Adipose tissue (tissue), 3 donors: Measurements from ENCODE around the gene QRSL1. TPM values are rescaled to one million over a fixed set of nuclear protein-coding genes. Genes with fewer than 3 reads are reported as not detected.
"Not testable (repeated sequence)": the region's sequence is repeated elsewhere in the genome, so short reads cannot be mapped to it uniquely, and the experiment has no call there.

Experiments
- H3K27ac ChIP-seq: one replicate; pipeline ENCODE4 v1.5.1; 2013; ENCODE audit warnings: low read depth, low read length
- WGBS, 3 donors: extraction: QIAGEN DNeasy Blood & Tissue Kit; methylation state at CpG; one replicate each; pipeline ENCODE4 v1.1.7; 2013; 5-methylcytosine and 5-hydroxymethylcytosine counted together
- polyA plus RNA-seq, 3 donors: library from polyadenylated mRNA; stranded (reverse); fragments of 200-250 nt; gene quantifications; one replicate each; pipeline ENCODE4 v1.2.3, GENCODE V29; 2013
- donor health status: healthy with polysubstance abuse.
- donor health status: Bipolar disorder and iron deficiency.
- donor health status: healthy.

The QRSL1 gene
- polyA plus RNA-seq, 3 donors, result 4.3 to 6.7 (median 5.4) TPM

DNA sequence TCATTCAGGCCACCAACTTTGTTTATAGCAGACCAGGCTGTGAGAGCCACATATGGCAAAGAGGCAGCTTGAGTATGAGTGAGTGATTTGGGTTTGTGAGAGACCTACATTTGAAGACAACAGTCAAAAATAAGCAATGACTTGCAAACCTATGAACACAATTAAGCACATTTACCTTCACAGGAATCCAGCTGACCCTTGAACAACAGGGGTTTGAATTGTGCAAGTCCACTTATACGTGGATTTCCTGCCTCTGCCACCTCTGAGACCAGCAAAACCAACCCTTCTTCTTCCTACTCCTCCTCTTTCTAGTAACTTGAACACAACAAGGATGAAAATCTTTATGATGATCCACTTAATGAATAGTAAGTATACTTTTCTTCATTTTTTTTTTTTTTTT, 10.2 kb upstream of the QRSL1 start:
- WGBS, 3 donors, result 45 to 88% (median 56%) methylated on average over 1 of the region's 1 CpG
- no peak overlapping the region for H3K27ac ChIP-seq

DNA sequence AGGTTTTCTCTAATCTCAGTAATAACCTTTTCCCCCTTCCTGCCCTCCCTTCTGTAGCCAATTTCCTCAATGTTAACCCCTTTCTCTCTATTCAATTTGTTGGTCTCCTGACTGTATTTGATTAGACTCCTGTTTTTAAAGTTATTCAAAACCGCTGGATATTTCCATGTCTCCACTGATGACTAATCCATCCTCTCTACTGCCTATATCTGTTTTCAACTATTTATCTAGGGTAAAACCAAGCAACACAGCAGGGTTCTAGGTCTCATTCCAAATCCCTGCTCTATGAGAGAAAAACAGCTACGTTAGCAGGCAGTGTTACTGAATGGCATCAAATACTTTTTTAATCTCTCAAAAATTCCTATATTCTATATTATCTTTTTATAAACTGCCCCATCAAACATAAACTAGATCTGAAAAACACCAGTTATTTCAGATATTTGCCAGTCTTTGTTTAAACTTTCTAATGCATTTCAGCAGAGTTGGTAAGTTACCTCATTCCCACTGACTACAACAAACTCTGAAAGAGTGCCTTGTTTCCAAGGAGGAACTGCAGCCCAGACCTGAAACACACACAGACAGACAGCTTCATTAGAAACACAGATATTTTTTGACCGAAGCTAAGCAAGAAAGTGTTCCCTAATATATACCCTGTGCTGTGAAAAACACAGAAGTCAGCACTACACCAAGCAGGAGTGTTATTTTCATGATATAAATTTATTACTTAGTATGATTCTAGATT, 8.3 kb upstream of the QRSL1 start:
- WGBS, 3 donors, result 73 to 89% (median 85%) methylated on average over 3 of the region's 3 CpGs
- no peak overlapping the region for H3K27ac ChIP-seq

DNA sequence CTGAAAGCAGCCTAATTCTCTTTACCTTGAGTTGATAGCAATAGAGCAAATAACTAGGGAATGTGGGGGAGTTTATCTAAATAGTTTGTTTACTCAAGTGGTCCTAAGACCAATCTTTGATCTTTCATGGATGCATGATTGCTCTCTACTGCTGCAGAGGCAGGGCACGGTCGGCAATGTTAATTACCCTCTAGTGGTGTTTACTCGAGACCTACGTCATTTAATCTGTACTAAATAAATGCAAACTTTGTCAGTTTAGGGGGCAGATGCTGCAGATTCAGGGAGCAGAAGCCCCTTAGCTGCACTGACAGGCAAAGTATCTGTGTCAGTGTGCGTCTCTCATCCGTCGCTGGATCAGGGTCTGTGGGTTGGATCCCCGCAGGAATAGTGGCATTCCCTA, 7.0 kb upstream of the QRSL1 start:
- WGBS, 3 donors, result 95 to 97% (median 96%) methylated on average over 8 of the region's 8 CpGs
- no peak overlapping the region for H3K27ac ChIP-seq

DNA sequence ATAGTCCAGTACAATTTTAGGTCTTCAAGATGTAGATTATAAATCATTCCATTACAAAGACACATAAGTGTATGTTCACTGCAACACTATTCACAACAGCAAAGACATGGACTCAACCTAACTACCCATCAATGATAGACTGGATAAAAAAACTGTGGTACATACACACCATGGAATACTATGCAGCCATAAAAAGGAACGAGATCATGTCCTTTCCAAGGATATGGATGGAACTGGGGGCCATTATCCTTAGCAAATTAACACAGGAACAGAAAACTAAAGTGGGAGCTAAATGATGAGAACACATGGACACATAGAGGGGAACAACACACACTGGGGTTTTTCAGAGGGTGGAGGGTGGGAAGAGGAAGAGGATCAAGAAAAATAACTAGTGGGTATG, 6.3 kb upstream of the QRSL1 start:
- no peak overlapping the region for H3K27ac ChIP-seq
- 87 to 93% (median 90%) methylated on average over 1 of the region's 1 CpG for whole genome bisulfite sequencing, 3 donors

DNA sequence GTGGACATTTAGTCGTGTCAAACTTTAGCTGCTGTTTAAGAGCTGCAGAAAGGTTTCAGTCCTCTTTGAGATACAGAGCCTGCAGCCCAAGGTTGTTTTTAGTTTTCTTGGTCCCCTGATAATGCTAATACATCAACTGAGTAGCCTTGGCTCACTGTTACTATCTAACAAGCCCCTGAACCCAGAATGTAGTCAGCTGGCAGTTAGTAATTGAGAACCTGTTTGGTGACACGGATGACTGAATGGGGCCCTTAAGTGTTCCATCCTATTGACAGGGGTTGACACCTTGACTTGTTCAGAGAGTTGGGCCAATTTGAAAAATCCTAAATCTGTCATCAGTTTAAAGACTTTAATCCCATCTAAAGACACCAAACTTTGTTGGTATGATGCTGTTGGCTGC, 2.9 kb upstream of the QRSL1 start:
- H3K27ac ChIP-seq, result no peak overlapping the region
- WGBS, 3 donors, result 35 to 55% (median 50%) methylated on average over 2 of the region's 2 CpGs

DNA sequence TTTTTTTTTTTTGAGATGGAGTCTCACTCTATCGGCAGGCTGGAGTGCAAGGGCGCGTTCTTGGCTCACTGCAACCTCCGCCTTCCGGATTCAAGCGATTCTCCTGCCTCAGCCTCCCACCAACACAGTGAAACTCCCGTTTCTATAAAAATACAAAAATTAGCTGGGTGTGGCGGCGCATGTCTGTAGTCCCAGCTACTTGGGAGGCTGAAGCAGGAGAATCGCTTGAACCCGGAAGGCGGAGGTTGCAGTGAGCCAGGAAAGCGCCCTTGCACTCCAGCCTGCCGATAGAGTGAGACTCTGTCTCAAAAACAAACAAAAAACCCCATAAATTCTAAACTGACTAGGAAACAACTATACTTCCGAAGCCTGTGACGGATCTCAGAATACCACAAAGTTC, 1.6 kb upstream of the QRSL1 start:
- 91 to 94% (median 92%) methylated on average over 16 of the region's 16 CpGs for WGBS, 3 donors
- H3K27ac ChIP-seq, result not testable (repeated sequence)

DNA sequence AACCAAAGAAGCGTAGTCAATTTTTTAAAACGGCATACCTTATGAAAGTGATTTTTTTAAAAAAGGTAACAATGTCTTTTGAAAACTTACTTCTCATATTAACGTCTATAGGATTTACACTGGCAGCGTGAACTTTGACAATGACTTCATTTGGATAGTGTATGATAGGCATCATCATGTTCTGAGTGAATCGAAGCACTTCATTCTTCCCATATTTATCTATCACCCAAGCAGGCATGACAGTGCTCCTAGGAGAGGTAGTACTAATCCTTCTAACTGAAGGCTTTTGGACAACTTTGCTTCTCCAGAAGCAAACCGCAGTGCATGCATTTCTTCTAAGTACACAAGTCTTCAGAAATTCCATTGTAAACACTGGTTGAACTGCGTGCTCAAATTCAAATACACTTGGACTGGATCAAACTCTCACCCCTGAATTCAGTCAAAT, 698 bp upstream of the QRSL1 start:
- H3K27ac ChIP-seq, result no peak overlapping the region

DNA sequence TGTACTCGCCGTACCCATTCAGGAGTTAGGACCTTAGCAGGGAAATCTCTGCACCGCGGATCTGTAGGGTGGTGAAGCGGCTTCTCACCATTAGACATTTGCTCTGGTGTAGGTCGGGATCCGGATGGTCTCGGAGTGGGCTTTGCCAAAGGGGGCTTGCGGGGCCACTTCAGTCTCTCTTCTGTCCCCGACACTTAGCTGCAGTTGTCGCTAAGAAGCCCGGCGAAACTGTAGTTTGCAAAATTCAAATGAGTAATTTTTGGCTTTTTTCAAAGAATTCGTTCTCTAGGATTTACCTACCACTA, 433 bp downstream of the QRSL1 start:
- 0 to 2% (median 1%) methylated on average over 14 of the region's 14 CpGs for WGBS, 3 donors
- no peak overlapping the region for H3K27ac ChIP-seq

More for the DNA sequence above, 698 bp upstream of the QRSL1 start:
- 21 to 30% (median 30%) methylated on average over 7 of the region's 7 CpGs for WGBS, 3 donors

DNA sequence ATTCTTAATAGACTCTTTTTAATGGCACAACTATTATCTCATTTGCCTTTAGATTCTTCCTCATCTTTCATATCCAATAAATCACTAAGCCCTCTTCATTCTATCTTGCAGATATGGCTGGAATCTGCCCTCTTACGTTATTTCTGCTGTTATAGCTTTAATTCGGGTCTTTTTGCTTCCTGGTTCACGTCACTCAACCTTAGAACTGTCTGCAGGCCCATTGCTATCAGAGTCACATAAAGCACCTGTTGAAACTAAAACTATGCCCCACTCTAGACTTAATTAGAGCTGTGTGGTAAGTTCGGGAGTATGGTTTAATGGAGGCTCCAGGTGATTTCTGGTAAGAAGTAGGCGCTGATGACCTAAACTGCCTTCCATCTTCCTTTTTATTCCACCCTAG, 988 bp downstream of the QRSL1 start:
- 37 to 57% (median 51%) methylated on average over 5 of the region's 5 CpGs for WGBS, 3 donors
- H3K27ac ChIP-seq, result no peak overlapping the region

DNA sequence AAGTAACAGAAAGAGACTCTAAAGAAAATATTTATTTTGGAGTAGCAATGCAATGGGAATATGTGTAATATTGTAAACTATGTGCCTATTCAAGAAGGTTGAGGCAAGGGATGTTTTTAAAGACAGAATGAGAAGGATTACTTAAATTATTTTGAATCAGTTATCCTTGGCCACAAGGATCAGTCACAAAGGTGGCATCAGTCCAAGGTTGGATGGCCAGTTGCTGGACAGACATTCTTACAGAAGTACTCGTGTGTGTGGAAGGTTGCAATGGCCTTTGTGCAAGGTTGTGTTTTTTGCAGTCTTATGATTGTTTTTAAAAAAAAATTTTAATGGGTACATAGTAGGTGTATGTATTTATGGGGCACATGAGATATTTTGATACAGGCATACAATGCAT, 2.0 kb downstream of the QRSL1 start:
- WGBS, 3 donors, result 39 to 61% (median 52%) methylated on average over 1 of the region's 1 CpG
- H3K27ac ChIP-seq, result no peak overlapping the region

DNA sequence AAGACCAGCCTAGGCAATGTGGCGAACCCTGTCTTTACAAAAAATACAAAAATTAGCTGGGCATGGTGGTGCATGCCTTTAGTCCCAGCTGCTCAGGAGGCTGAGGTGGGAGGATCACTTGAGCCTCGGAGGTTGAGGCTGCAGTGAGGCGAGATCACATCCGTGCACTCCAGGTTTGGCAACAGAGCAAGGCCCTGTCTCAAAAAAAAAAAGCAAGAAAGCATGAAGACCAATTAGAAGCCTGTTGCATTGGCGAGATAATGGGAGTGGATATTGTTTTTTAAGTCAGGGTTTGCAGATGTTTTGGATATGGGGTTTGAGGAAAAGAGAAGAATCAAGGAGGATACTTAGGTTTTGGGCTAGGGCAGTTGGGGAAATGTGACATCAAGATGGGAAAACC, 5.2 kb downstream of the QRSL1 start:
- no peak overlapping the region for H3K27ac ChIP-seq
- 94 to 96% (median 96%) methylated on average over 5 of the region's 5 CpGs for WGBS, 3 donors

DNA sequence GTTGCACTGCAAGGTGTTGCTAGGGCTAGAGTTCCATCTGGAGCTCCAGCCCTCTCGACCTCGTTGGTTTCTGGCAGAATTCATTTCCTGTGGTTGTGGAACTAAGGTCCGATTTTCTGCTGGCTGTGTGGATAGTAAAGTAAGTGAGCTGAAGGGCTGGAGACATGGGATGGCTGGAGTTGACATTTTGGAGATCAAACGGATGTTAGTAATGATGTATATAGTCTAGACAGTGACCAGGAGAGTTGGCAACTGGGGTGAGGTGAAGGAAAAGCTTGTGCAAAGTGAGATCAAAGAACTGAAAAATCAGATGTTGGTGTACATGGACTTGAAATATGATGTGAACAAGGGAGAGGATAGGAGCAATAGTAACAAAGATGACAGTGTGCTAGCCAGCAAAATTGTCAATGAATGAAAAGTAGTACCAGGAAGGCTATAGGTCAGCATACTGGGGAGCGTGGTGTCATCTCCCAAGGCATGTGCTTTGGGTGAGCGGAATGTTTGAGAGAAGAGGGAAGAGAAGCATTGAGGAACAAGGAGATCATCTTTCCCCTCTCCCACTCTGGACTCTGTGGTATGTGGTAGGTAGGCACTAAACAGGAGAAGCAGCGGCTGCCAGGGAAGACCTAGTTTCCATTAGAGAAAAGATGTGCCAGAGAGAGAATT, 7.8 kb downstream of the QRSL1 start:
- WGBS, 3 donors, result 47 to 72% (median 53%) methylated on average over 7 of the region's 7 CpGs

DNA sequence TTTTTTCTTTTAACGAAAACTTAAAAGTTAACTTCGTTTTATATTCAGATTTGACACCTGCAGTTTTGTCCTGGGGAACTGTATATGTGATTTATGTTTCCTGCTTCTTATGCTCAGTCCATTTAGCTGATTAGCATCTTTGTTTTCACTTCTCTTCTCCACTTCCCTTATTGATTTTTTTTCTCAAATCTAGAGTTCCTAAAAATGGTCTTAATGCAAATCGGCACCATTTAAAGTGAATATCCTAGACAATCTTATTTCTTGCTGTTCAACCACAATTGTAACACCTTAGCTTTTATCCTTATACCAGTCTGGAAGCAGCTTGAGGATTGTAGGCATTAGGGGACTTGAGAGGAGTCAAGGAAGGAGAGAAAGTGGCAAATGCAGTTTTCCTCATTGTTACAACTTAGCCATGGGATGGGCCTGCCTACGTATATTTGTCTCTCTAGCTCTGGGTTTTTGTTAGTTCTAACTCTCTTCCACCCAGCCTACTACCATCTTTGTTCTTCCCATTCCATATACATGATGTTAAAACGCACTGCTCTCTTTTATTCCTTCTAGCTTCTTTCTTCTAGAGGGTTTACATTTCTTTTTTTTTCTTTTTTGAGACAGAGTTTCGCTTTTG, 8.5 kb downstream of the QRSL1 start:
- no peak overlapping the region for H3K27ac ChIP-seq
- 56 to 68% (median 63%) methylated on average over 6 of the region's 6 CpGs for WGBS, 3 donors

More for the DNA sequence above, 7.8 kb downstream of the QRSL1 start:
- H3K27ac ChIP-seq, result no peak overlapping the region

DNA sequence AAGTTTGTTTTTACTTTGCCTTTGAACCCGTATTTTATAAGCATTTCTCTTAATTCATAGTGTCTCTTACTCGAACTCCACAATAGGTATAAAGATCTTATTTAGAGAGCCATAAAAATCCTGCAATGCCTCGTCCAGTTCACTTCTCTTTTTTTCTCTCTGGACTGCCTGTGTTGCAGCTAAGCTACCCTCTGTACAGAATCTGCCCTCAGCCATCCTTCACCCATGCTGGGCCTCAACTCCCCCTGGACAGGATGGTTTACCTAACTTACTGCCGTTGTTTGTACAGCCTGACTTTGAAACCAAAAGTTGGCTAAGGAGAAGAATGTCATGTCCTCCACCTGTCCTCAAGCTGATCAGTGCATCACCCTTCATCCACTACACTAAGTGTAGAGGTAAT, 10.4 kb downstream of the QRSL1 start:
- H3K27ac ChIP-seq, result no peak overlapping the region
- 72 to 85% (median 82%) methylated on average over 4 of the region's 4 CpGs for WGBS, 3 donors

DNA sequence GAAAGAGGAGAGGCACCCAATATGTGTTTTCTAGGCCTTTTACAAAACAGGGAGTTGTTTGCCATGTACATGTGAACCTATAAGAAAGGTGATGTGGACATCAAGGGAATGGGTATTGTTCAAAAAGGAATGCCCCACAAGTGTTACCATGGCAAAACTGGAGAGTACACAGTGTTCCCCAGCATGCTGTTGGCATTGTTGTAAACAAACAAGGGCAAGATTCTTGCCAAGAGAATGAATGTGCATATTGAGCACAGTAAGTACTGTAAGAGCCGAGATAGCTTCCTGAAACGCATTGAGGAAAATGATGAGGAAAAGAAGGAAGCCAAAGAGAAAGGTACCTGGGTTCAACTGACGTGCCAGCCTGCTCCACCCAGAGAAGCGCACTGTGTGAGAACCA, 13.1 kb downstream of the QRSL1 start:
- no peak overlapping the region for H3K27ac ChIP-seq
- WGBS, 3 donors, result 88 to 91% (median 91%) methylated on average over 4 of the region's 4 CpGs

DNA sequence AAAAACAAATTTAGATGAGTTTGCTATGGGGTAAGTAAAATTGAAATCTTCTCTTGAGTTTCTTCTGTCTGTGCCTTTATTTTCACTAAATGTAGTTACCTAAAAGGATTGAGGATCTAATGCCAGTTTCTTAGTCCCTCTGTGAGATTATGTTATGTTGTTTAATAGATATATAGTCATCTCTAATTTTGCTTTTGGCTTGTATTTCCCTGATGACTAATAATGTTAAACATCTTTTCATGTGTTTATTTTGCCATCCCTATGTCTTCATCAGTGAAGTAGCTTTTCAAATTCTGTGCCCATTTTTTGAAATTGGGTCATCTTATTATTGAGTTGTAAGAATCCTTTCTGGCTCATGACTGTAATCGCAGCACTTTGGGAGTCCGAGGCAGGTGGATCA, 13.7 kb downstream of the QRSL1 start:
- 71 to 100% (median 99%) methylated on average over 2 of the region's 2 CpGs for WGBS, 3 donors

DNA sequence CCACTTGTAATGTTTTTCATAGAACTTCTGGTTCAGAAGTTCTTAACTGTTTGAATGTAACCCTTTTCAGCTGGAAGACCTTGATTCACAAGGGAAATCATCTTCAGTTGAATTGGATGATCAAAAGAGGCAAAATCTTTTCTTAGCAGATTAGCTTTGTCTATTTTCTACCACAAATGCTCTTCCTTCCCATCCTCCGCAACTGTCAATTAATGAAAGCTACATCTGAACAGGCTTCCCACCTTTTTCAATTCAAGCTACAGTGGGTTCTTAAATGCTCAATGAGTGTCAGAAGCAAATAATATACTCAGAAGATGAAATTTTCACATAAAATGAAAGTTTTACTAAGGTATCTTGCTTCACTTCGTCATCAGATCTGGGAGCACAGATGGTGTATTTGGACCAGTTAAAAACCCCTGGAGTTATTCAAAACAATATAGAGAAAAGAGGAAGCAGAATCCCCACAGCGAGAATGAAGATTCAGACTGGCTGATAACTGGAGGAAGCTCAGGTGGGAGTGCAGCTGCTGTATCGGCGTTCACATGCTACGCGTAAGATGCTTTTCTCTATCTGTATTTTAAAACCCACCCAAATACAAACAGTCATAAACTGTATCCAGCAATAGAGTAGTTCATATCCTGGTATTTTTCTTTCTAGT, 19.4 kb downstream of the QRSL1 start:
- 90 to 97% (median 95%) methylated on average over 7 of the region's 7 CpGs for WGBS, 3 donors

More for the DNA sequence above, 13.7 kb downstream of the QRSL1 start:
- H3K27ac ChIP-seq, result no peak overlapping the region

DNA sequence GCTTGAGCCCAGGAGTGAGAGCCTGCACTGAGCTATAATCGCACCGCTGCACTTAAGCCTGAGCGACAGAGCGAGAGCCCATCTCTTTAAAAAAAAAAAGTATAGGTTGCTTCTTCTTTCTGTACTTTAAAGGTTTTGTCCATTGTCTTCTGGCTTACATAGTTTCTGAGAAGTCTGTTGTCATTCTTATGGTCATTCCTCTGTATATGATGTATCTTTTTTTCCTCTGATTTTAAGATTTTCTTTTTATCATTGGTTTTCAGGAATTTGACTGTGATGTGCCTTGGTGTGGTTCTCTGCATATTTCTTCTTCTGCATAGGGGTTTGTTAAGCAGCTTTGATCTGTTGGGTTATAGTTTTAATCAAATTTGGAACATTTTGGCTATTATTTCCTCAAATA, 29.1 kb downstream of the QRSL1 start:
- H3K27ac ChIP-seq, result no peak overlapping the region
- 96 to 99% (median 99%) methylated on average over 4 of the region's 4 CpGs for WGBS, 3 donors

More for the DNA sequence above, 19.4 kb downstream of the QRSL1 start:
- no peak overlapping the region for H3K27ac ChIP-seq

DNA sequence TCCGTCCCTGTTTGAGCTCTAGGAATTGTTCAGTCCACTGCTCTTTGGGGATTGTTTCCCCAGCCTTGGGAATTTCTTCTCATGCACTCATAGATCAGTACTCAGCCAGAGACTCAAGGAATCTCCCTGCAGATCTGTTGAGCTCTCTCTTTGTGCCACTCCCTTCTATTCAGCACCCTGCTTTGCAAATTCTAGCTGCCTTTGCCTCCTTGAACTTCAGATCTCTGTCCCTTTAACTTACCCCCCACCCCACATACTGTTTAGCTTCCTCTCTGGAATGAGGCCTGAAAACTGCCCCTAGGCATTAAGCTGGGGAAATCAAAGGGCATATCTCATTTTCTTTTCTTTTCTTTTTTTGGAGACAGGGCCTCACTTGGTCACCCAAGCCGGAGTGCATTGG, 30.5 kb downstream of the QRSL1 start:
- H3K27ac ChIP-seq, result no peak overlapping the region
- 98 to 100% (median 99%) methylated on average over 2 of the region's 2 CpGs for WGBS, 3 donors
